Measurements from ENCODE around the gene HPN.
"Not testable (repeated sequence)": the region's sequence is repeated elsewhere in the genome, so short reads cannot be mapped to it uniquely, and the experiment has no call there.

Gene HPN

DNA sequence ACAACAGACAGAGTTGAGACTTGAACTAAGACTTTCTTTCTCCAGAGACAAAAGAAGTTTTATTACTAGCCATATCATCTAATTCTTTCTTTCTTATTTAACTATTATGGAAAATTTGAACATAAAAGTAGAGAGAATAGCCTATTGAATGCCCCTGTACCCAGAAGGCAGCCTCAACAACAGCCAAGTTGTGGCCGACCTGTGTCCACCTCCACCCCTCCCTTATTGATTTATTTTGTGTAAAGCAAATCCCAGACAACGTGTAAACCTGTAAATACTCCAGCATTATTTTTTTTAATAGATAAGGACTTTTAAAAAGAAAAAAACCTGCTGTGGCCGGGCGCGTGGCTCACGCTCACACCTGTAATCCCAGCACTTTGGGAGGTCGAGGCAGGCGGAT is 48.0 kb downstream of the HPN start:
- no peaks in the 10 kb centered on the region for H3K9me3 Mint-ChIP-seq
- H3K27ac Mint-ChIP-seq: no peak overlapping the region
- no peak for DNase-seq (ENCODE audit: low spot score in 2 of 2)
- H3K4me3 Mint-ChIP-seq: no peak overlapping the region
- H3K4me1 Mint-ChIP-seq: peaks cover 26% of the 10 kb centered on the region
- no peaks in the 10 kb centered on the region for H3K36me3 Mint-ChIP-seq
- no peak for ATAC-seq (ENCODE audit: low read depth)
- H3K27me3 Mint-ChIP-seq: peaks cover 3% of the 10 kb centered on the region

- H3K36me3 Mint-ChIP-seq: no peaks in the 10 kb centered on the region
- DNase-seq (ENCODE audit: low spot score in 2 of 2) (no peak), ATAC-seq (ENCODE audit: low read depth) (no peak)
- peaks cover 23% of the 10 kb centered on the region for H3K4me1 Mint-ChIP-seq
- peaks cover 3% of the 10 kb centered on the region for H3K27me3 Mint-ChIP-seq
- no peak overlapping the region for H3K27ac Mint-ChIP-seq
- H3K4me3 Mint-ChIP-seq: no peak overlapping the region
- H3K9me3 Mint-ChIP-seq: no peaks in the 10 kb centered on the region
These were observed 48.6 kb downstream of the HPN start for GRCh38 chr19:35090160-35090505.

- Mint-ChIP-seq H3K9me3 (no peaks in the 10 kb centered on the region), H3K27ac (no peak overlapping the region), H3K4me3 (no peak overlapping the region), H3K36me3 (no peaks in the 10 kb centered on the region), H3K4me1 (peaks cover 20% of the 10 kb centered on the region), H3K27me3 (peaks cover 3% of the 10 kb centered on the region)
- ATAC-seq (ENCODE audit: low read depth) (peak; percentile 67), DNase-seq (ENCODE audit: low spot score in 2 of 2) (peak; percentile 43 to 55)
These were observed 49.1 kb downstream of the HPN start for GRCh38 chr19:35090506-35091214.

DNA sequence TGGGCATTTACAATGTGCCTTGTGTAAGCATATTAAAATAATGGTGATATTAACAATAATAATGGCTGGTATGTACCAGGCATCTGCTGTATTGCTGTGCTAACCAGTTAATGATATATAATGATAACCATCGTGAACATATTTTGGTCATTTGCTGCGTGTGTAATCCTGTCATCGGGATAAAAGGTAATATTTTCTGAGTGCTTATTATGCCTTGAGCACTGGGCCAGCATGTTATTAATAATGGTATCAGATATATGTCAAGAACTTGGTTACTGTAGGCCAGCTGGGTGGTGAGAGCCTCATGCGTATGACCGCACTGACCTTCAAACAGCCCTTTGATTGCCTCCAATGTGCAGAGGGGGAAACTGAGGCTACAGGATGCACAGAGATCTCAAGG is 51.9 kb downstream of the HPN start:
- Mint-ChIP-seq H3K9me3 (no peaks in the 10 kb centered on the region), H3K4me1 (no peaks in the 10 kb centered on the region), H3K27me3 (peaks cover 3% of the 10 kb centered on the region), H3K27ac (no peak overlapping the region), H3K36me3 (no peaks in the 10 kb centered on the region), H3K4me3 (no peak overlapping the region)
- ATAC-seq (ENCODE audit: low read depth): no peak
- DNase-seq (ENCODE audit: low spot score in 2 of 2): no peak

GRCh38 chr19:35093941-35094647 is 52.6 kb downstream of the HPN start:
- H3K4me3 Mint-ChIP-seq: no peak overlapping the region
- no peak overlapping the region for H3K27ac Mint-ChIP-seq
- H3K9me3 Mint-ChIP-seq: no peaks in the 10 kb centered on the region
- DNase-seq (ENCODE audit: low spot score in 2 of 2): no peak
- H3K36me3 Mint-ChIP-seq: no peaks in the 10 kb centered on the region
- no peaks in the 10 kb centered on the region for H3K4me1 Mint-ChIP-seq
- H3K27me3 Mint-ChIP-seq: peaks cover 3% of the 10 kb centered on the region
- ATAC-seq (ENCODE audit: low read depth): no peak

DNA sequence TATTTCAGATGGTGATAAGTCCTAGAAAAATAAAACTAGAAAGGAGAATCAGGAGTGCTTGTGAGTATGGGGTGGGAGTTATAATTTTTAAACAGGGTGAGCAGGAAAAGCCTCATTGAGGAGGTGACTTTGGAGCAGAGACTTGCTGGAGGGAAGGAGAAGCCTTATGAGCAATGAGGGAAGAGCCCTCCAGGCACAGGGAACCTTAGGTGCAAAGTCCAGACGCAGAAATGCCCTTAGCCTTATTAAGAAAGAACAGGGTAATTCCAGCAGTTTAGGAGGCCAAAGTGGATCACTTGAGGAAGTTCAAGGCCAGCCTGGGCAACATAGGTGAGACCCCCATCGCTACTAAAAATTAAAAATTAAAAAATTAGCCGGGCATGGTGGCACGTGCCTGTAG is 53.1 kb downstream of the HPN start:
- no peak overlapping the region for H3K4me3 Mint-ChIP-seq
- no peaks in the 10 kb centered on the region for H3K4me1 Mint-ChIP-seq
- no peaks in the 10 kb centered on the region for H3K9me3 Mint-ChIP-seq
- H3K36me3 Mint-ChIP-seq: no peaks in the 10 kb centered on the region
- DNase-seq (ENCODE audit: low spot score in 2 of 2): no peak
- no peak overlapping the region for H3K27ac Mint-ChIP-seq
- H3K27me3 Mint-ChIP-seq: peaks cover 3% of the 10 kb centered on the region
- ATAC-seq (ENCODE audit: low read depth): no peak

DNA sequence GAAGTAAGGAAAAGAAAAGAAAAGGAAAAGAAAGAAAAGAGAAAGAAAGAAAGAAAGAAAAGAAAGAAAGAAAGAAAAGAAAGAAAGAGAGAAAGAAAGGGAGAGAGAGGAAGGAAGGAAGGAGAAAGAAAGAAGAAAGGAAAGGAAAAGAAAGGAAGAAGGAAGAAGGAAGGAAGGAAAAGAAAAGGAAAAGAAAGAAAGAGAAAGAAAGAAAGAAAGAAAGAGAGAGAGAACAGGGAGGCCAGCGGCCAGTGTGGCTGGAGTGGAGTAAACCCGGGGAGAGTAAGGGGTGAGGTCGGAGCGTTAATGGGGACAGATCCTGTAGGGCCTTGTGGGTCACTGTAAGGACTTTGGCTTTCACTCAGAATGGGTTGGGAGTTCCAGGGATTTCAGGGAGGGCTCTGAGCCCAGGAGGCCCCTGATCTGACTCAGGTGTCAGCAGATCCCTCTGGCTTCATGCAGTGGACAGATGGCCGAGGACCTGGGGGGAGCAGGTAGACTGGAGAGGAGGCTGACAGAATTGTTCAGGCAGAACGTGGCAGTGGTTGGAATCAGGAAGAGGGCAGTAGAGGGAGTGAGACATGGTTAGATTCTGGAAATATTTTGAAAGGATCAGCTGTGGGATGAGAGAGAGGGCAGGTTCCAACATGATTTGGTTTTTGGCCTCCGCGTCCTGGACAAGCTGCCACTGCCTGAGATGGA is 54.3 kb downstream of the HPN start:
- no peak overlapping the region for H3K27ac Mint-ChIP-seq

GRCh38 chr19:35098413-35099049 is 57.0 kb downstream of the HPN start:
- no peak for DNase-seq (ENCODE audit: low spot score in 2 of 2)
- Mint-ChIP-seq H3K9me3 (no peaks in the 10 kb centered on the region), H3K4me3 (no peak overlapping the region), H3K36me3 (no peaks in the 10 kb centered on the region), H3K27me3 (peaks cover 3% of the 10 kb centered on the region), H3K27ac (no peak overlapping the region), H3K4me1 (no peaks in the 10 kb centered on the region)
- ATAC-seq (ENCODE audit: low read depth): no peak

More for the DNA sequence above, 54.3 kb downstream of the HPN start:
- DNase-seq (ENCODE audit: low spot score in 2 of 2): no peak
- ATAC-seq (ENCODE audit: low read depth): no peak
- H3K9me3 Mint-ChIP-seq: no peaks in the 10 kb centered on the region
- H3K4me1 Mint-ChIP-seq: no peaks in the 10 kb centered on the region
- H3K4me3 Mint-ChIP-seq: no peak overlapping the region
- H3K36me3 Mint-ChIP-seq: no peaks in the 10 kb centered on the region
- H3K27me3 Mint-ChIP-seq: peaks cover 3% of the 10 kb centered on the region

DNA sequence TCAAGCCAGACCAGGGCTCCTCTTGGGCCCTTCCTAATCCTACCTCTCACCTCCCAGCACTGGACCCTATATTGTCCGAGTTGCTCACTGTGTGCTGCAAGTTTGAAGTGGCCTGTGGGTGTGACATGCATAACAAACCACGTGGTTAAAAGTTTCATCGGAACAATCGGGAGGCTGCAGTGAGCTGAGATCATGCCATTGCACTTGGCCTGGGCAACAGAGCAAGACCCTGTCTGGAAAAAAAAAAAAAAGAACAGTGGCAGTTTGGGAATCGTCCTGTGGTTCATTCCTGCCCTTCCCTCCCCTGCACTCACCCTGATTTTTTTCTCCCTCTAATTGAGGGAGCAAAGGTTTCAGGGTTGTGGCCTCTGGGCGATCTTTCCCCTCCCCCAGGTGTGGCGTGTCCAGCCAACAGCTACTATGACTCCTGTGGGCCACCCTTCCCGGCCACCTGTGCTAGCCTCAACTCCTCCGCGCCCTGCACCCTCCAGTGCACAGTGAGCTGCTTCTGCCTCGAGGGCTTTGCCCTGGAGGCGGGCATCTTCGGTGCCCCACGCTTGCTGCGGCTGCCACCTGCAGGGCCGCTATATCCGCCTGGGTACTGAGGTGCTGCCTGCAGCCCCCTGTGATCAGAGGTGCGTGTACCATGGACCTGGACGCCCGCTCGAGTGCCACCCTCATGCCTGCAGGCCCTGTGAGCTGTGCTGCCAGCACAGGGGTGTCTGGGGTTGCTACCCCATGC is 57.8 kb downstream of the HPN start:
- H3K27me3 Mint-ChIP-seq: peaks cover under 1% of the 10 kb centered on the region
- no peaks in the 10 kb centered on the region for H3K9me3 Mint-ChIP-seq
- no peak overlapping the region for H3K4me3 Mint-ChIP-seq
- no peaks in the 10 kb centered on the region for H3K36me3 Mint-ChIP-seq
- ATAC-seq (ENCODE audit: low read depth) (no peak), DNase-seq (ENCODE audit: low spot score in 2 of 2) (no peak)
- no peaks in the 10 kb centered on the region for H3K4me1 Mint-ChIP-seq
- H3K27ac Mint-ChIP-seq: no peak overlapping the region

DNA sequence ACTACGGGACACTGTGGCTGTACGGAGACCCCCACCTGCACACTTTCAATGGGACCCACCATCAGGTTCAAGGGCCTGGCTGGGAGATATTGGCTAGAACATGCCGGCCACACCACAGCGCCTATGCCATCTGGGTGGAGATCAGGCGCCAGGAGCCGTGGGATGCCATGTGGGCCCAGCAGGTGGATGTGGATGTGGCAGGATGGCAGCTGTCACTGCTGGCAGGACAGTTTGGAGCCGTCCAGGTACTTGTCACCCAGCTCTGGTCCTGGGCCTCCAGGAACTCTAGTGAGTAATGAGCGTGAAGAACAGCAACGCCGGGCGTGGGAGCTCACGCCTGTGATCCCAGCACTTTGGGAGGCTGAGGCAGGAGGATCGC is 58.4 kb downstream of the HPN start:
- Mint-ChIP-seq H3K4me3 (no peak overlapping the region), H3K36me3 (no peaks in the 10 kb centered on the region), H3K27ac (no peak overlapping the region), H3K9me3 (no peaks in the 10 kb centered on the region), H3K27me3 (no peaks in the 10 kb centered on the region), H3K4me1 (no peaks in the 10 kb centered on the region)
- DNase-seq (ENCODE audit: low spot score in 2 of 2) (no peak), ATAC-seq (ENCODE audit: low read depth) (no peak)

DNA sequence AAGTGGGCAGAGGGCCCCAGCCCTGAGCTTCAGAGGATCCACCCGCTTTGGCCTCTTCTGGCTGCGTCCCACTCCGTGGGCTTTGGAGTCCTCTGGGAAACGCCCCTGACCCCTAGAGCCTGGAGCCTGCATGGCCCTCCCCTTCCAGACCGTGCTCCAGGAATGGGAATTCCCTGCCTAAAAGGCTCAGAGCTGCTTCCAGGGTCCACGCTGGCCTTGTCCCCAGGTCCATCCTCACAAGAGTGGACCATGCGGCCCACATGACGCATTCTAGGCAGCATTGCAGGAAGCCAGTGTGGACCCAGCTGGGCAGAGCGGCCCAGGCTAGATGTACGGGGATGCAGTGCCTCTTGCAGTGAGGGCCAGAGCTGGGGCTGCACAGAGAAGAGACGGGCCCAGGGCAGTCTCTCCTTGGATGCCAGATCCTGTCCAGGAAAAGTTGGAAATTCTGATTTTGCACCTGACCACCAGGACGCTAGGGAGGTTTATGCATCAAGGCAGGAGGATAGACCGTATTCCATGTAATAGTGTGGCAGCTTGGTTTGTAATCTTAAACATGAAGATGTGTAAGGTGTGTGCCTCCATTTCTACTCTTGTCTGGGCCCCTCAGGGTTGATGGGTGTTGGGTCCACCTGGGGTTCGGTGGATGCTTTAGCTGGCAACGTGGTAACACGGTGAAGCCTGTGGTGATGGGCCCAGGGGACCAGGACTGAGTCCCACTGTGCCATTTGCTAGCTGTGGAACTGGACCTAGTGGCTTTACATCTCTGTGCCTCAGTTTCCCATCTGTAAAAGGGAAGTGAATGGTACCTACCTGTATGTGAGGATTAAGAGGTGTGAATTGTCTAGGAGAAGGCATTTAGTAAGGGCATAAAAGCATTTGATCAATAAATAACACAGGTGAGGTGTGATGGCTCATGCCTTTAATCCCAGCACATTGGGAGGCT is 59.3 kb downstream of the HPN start:
- no peak for ATAC-seq (ENCODE audit: low read depth)
- DNase-seq (ENCODE audit: low spot score in 2 of 2): no peak
- Mint-ChIP-seq H3K4me3 (no peak overlapping the region), H3K4me1 (no peaks in the 10 kb centered on the region), H3K36me3 (no peaks in the 10 kb centered on the region), H3K9me3 (no peaks in the 10 kb centered on the region), H3K27ac (no peak overlapping the region), H3K27me3 (no peaks in the 10 kb centered on the region)

DNA sequence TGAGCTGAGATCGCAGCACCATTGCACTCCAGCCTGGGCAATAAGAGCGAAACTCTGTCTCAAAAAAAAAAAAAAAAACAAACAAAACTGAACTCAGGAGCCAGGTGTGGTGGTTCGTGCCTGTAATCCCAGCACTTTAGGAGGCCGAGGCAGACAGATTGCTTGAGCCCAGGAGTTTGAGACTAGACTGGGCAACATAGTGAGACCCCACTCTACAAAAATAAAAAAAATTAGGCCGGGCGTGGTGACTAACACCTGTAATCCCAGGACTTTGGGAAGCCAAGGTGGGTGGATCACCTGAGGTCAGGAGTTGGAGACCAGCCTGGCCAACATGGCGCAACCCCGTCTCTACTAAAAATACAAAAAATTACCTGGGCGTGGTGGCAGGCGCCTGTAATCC is 60.4 kb downstream of the HPN start:
- not testable (repeated sequence) for H3K4me3 Mint-ChIP-seq; H3K27ac Mint-ChIP-seq; DNase-seq (ENCODE audit: low spot score in 2 of 2); H3K27me3 Mint-ChIP-seq; H3K4me1 Mint-ChIP-seq; H3K9me3 Mint-ChIP-seq; H3K36me3 Mint-ChIP-seq; ATAC-seq (ENCODE audit: low read depth)

DNA sequence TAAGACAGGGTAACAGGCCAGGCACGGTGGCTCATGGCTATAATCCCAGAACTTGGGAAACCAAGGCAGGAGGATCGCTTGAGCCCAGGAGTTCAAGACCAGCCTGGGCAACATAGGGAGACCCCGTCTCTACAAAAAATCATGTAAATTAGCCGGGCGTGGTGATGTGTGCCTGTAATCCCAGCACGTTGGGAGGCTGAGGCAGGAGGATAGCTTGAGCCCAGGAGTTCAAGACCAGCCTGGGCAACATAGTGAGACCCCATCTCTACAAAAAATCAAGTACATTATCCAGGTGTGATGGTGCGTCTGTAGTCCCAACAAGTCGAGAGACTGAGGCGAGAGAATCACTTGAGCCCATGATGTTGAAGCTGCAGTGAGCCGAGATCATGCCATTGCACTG is 62.1 kb downstream of the HPN start:
- not testable (repeated sequence) for H3K27ac Mint-ChIP-seq, H3K27me3 Mint-ChIP-seq

More for the DNA sequence above, 62.1 kb downstream of the HPN start:
- DNase-seq (ENCODE audit: low spot score in 2 of 2); H3K4me1 Mint-ChIP-seq; H3K36me3 Mint-ChIP-seq; ATAC-seq (ENCODE audit: low read depth); H3K4me3 Mint-ChIP-seq; H3K9me3 Mint-ChIP-seq: not testable (repeated sequence)
